Thoracic aorta endothelial cell (primary cell): Measurements from ENCODE around the gene LAP3. TPM values are rescaled to one million over a fixed set of nuclear protein-coding genes. Genes with fewer than 3 reads are reported as not detected.

Source experiments
- total RNA-seq: library from RNA; depleted of rRNA; stranded (reverse); fragments of >200 nt; gene quantifications from 2 replicates; pipeline ENCODE4 v1.2.3, GENCODE V29; 2012

The LAP3 gene
- total RNA-seq = 106 and 170 TPM in 2 replicates

DNA sequence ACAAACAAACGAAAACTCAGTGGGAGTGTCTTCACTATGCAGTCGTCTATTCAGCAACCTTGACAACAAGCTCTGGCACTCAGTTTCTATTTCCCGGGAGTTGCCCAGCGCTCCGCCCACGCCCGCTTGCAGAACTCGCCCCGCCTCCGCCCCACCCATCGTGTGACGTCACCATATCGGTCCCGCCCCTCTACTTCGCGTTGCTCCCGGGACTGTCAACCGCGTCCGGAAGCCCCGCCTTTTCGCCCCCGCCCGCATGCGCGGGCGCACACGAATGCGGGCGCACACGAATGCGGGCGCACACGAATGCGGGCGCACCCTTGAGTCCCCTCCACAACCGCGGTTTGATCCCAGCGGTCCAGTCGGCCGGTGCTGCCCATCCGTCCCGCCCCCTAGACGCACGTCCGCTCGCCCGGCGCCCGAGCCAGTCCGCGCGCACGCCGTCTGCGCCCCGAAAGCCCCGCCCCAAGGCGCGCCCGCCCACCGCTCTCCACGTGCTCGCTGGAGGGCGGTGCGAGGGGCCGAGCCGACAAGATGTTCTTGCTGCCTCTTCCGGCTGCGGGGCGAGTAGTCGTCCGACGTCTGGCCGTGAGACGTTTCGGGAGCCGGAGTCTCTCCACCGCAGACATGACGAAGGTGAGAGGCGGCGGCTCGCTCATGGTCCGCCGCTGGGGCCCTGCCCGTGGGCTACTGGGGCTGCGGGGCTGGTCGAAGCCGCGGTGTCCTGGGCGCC, at the start of gene LAP3:
TSS of gene LAP3 (plus strand) at position 267 of the 733 bp plus-strand sequence. CDS start at position 535, 268 bp downstream.

DNA sequence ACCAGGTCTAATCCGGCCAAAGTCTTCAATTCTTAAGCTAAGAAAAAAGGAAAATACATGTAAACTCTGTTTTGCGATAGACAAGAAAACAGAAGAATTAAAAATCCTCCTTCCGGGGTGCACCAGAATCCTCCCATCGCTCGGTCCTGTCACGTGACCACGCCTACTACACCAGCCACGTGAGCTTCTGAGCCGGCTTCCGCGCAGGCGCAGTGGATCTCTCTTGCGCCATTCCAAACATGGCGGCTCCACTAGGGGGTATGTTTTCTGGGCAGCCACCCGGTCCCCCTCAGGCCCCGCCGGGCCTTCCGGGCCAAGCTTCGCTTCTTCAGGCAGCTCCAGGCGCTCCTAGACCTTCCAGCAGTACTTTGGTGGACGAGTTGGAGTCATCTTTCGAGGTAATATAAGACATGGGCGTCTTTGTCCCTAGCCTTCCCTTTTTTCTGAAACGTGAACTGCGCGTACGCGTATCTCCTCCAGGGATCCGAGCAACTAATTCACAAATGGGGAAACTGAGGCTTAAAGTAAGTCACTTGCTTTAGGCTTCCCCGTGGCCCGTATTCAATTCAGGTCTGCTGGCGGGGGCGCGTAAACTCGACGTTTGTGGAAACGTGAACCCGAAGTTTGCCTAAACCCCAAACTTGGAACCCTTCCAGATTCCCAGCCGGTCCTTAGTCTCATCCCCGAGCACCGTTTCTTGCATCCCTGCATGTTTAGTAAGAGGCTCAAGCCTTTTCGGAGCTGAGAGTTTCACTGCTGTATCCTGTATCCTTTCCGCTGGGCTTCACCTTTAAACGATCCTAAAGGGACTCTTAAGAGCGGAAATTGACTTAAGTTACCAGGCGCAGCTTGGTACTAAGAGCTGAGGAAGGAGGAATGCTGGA, 37.7 kb downstream of the LAP3 start, which contains the start of gene MED28:
TSS of gene MED28 (plus strand) at position 226 of the 884 bp plus-strand sequence. CDS start at position 240, 14 bp downstream.

Other genes with a start within 250 kb of the LAP3 start
- gene QDPR, start 65.1 kb upstream of the LAP3 start, total RNA-seq = 15.2 and 21.3 TPM in 2 replicates
- gene CLRN2, start 62.0 kb upstream of the LAP3 start, total RNA-seq = not detected in 2 replicates
- gene MED28, start 37.4 kb downstream of the LAP3 start, total RNA-seq = 16.5 and 20.6 TPM in 2 replicates
- under 0.01 TPM in 1 of 2 replicates, not detected in the other for gene FAM184B, start 204.4 kb downstream of the LAP3 start, total RNA-seq
- 27.4 and 33.3 TPM in 2 replicates for gene DCAF16, start 233.6 kb downstream of the LAP3 start, total RNA-seq
- 104 and 139 TPM in 2 replicates for gene NCAPG, start 233.8 kb downstream of the LAP3 start, total RNA-seq